Hematopoietic multipotent progenitor cell (in vitro differentiated cells): Measurements from ENCODE around the gene LYPD6B. TPM values are rescaled to one million over a fixed set of nuclear protein-coding genes. Genes with fewer than 3 reads are reported as not detected.

ENCODE experiments used
- DNase-seq, 3 donors: peaks; one replicate each; pipeline ENCODE4 v3.0.0-alpha.2; 2011 to 2015; ENCODE audit warnings: low read depth in 2 of 3, low spot score in 2 of 3
- total RNA-seq: library from RNA; depleted of rRNA; stranded (reverse); fragments of >200 nt; gene quantifications from one replicate; pipeline ENCODE4 v1.2.3, GENCODE V29; 2012

The LYPD6B gene
- total RNA-seq, 1 donor = 0.81 TPM

DNA sequence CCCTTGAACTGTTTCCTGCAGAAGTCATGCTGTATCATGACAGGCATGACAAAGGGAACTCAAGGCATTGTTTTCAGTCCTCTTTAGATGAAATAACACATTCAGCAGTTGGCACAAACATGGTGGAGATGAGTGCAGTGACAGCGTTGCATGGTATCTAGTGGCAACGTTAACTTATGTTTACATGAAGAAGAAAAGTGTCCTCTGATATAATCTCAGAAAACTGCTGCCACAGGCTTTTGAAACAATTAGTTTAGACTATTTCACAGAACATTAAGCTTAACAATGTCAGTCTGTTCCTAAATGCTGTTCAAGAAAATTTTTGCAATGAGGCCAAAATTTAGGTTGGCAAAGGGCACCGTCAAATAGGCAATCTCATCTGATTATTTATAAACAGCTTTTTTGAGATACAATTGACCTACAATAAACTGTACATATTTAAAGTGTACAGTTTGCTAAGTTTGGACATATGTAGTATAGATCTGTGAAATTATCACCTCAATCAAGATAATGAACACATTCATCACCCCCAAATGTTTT lies 64.7 kb downstream of the LYPD6B start:
- no peak for DNase-seq

DNA sequence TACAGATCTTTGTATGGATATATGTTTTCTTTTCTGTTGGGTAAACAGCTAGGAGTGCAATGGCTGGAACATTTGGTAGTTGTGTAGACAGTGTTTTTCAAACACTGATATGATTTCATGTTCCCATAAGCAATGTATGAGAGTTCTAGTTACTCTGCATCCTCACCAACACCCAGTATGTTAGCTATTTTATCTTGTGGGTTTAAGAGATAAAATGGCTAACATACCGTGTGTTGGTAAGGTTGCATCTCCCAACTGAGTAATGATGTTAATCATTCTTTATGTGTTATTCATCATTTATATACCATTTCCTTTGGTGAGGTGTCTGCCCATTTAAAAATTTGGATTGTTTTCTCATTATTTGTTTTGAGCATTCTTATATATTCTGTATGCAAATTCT lies 65.7 kb downstream of the LYPD6B start:
- DNase-seq = no peak

DNA sequence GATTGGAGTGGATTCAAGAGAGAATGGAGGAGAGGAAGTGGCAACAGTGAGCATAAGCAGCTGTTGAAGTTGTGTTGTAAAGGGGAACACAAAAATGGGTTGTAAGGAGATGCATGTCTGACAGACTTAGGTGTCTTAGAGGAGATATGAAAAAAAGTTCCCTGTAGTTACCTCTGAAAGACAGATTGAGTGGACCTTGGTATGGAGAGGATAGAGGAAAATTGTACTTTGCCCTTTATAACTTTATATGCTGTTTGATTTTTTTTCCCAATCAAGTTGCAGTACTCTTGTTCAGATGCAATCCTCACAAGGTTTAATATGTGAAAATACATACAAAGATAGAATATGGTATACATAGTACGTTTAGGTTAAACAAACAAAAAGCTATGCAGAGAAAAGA lies 73.6 kb downstream of the LYPD6B start:
- no peak for DNase-seq

DNA sequence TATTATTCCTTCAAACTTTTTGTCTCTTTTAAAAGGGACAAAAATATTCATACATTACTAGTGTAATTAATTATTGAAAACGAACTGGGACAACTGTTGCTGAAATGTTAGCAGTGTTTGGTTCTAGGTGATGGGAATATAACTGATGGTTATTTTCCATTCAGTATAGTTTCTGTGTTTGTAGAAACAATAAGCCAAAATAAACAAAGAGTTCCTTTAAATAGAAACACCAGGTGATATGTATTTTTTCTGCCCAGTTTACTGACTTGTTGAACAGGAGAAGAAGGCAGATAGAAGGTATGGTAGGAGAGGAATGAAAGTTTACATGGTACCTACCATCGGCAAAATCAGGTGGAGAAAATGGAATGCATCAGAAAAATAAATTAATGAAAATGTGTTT lies 74.2 kb downstream of the LYPD6B start:
- DNase-seq = no peak

DNA sequence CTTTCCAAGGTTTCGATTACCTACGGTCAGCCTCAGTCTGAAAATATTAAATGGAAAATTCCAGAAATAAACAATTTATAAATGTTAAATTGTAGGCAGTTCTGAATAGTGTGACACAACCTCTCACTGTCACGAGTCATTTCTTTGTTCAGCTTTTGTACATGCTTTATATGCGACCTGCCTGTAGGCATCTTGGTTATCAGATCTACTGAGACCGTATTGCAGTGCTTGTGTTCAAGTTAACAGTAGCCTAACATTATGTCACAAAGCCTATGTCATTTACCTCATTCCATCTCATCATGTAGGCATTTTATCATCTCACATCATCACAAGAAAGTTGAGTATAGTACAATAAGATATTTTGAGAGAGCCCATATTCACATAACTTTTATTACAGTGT lies 77.3 kb downstream of the LYPD6B start:
- no peak for DNase-seq

DNA sequence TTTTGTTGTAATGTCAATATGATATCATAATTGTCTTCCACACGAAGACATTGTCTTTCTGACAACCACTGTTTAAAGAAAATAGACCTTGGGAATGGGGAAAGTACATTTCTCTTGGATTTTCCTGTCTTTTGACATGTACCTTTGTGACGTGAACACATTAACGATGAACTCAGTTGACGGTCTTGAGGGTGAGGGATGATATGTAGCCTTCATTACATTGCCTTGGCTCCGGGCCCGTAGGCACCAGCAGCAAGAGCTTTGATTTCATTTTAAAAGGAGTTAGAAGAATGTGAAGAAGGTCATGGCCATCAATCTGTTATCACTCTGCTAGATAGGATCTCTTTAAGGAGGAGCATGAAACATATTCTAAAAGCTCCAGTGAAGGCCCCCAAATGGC lies 80.9 kb downstream of the LYPD6B start:
- no peak for DNase-seq

DNA sequence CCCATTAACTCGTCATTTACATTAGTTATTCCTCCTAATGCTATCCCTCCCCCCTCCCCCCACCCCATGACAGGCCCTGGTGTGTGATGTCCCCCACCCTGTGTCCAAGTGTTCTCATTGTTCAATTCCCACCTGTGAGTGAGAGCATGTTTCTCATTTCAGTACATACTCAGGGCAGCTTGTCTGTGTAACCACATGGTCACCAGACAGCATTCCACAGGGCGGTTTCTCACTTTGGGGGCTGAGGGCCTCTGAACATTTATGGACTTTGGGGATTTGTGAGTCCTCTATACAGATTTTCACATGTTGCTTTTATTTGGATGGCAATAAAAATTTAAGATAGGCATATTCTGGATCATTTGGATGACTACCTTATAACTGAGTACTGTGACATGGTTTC lies 84.0 kb downstream of the LYPD6B start:
- no peak for DNase-seq

DNA sequence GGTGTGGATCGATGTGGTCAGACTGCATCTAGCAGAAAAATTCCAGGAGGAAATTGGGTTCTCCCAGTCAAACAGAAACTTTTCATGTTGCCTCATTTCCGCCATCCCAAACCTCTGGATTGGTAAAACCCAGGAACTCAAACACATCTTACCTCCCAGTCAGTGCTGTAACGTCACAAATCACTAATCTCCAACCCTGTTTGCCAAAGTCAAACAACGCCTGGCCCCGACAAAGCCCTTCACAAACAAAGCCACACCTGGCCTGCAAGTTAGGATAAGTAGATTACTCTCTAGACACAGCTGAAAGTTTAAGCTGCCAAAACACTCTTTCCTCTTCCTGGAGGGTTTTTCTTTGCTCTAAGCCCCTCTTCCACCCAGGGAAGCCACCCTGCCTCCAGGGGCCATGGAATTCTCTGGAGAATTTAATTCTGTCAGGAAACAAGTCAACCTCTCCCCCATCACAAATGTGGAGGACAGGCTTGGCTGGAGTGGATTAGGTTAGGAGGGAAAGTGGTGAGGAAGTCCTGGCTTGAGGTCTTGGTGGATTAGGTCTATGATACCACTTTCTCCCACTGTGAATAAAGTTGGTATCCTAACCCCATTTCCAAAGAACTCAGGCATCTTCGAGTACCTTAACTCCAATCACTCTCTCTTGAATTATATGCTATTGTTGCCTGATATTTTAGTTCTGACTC lies 86.7 kb downstream of the LYPD6B start:
- no peak for DNase-seq

DNA sequence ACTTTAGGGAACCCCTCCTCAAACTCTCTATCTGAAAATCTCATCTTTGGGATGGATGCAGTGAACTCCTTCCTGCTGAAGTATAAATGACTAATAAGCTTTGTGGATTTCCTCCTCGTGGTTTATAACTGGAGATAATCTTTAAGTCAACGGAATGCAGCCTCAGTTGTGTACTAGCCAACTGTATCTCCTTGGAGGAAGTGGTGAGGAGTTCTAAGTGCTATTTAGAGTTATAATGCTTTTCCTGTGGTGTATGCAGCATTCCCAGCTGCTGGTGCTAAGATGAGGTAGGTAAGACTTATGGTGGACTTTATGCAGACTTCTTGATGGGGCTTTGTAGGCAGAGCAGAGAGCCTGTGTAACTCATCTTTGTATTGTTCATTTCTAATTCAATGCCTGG lies 90.9 kb downstream of the LYPD6B start:
- no peak for DNase-seq

DNA sequence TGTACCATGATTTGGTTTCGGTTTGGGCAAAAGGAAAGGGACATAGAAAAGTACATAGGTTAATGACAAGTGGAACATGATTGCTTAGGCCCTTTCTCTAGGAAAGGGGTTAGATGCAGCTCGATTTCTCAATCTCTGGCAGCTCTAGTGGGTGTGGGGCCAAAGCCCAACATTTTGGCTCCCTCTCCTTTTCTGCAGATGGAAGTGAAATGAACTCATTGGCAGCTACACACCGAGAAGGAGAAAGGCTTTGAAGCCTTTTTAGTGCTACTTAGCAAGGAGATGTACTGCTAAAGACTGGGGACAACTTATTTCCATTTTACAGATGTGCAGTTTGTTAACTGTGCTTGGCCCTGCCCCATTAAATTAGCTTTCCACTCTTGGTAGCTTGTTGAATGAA lies 93.8 kb downstream of the LYPD6B start:
- no peak for DNase-seq

DNA sequence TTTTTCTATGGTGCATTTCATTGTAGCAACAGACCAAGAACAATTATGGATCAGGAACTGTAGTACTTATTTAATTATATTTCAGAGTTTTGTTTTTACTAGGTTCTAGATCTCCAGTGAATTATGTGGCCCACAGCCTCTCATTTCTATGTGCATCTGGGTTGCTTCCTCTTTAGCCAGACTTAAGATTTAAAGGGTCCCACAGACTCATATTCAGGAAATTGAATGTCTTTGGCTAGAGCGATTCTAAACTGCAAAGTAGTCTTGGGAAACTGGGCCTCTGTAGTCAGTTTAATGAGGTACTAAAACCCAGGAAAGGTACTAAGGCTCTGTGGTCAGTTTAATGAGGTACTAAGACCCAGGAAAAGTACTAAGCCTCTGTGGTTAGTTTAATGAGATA lies 94.4 kb downstream of the LYPD6B start:
- peak in 1 of 3 donors; percentile 48 for DNase-seq

DNA sequence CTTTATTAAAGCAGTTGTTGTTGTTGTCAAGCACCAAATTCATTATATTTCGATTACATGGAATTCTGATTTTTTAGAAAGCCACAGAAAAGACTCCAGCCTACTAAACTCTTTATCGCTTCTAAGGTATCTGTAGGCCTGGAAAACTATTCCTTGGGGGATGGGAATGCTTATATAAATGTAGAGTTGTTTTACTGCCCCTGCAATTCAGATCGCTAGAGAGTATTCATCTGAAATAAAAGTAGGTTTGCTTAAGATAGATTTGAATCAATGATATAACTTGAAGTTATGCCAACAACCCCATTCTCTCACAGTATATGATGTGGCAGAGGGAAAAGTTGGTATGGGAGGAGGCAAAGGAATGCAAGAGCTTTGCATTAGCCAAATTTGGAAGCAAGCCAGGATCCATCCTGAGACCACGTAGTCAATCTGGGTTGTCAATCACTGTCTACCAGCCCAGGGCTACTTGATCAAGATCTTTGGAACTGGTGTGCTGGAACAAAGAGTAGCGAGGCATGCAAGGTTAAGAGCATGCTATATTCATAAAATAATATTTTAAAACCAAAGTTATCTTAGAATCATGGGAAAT lies 95.9 kb downstream of the LYPD6B start:
- DNase-seq = no peak

DNA sequence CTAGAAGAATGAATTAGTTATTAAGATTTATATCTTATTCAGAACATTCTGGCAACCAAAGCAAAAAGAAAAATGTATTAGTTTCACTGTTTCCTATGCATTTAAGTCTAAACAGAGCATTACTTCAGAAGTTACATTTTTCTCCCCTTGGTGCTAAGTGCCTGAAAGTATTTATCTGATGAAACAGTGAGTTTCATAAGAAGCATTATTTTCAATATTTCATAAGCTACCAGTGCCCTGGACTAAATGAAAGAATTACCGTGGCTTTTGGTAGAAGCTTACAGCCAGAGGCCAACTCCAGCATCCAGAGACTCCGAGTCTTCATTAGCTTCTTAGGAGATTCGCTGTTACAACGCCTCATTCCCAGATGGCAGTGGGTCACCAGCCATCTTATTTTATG lies 97.6 kb downstream of the LYPD6B start:
- DNase-seq = no peak

DNA sequence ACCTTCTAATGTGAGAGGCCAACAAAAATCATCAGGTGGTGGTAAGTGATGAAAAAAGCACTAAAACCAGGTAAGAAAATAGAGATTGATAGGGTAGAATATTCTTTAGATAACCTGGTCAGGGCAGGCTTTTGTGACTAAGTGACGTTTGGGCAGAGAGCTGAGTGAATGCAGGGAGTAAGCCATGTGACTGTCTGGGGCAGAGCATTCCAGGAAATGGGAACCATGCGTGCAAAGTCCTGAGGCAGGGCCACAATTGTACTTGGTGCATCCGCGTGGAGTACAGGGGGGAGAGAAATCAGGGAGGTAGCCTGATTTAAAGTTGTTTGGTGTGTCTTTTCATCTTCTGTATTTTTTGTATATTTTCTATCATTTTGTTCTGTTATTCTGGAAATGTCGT lies 102.5 kb downstream of the LYPD6B start:
- DNase-seq = no peak

DNA sequence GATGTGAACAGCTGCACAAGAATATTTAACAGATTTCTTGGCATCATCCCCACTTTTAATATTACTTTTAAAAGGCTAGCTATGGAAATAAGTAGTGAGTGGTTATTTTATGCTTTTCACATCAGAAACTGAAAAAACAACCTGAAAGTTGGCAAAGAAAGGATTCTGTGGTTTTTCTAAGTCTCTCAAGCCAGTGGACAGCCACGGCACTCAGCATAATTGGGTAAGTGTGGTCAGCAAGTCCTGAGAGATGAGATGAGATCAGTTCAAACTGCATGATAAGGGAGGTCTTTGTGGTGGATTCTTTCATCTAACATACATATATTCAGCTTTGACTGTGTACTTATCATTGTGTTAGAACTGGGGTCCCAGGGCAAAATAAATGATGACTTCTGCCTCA lies 105.2 kb downstream of the LYPD6B start:
- no peak for DNase-seq

DNA sequence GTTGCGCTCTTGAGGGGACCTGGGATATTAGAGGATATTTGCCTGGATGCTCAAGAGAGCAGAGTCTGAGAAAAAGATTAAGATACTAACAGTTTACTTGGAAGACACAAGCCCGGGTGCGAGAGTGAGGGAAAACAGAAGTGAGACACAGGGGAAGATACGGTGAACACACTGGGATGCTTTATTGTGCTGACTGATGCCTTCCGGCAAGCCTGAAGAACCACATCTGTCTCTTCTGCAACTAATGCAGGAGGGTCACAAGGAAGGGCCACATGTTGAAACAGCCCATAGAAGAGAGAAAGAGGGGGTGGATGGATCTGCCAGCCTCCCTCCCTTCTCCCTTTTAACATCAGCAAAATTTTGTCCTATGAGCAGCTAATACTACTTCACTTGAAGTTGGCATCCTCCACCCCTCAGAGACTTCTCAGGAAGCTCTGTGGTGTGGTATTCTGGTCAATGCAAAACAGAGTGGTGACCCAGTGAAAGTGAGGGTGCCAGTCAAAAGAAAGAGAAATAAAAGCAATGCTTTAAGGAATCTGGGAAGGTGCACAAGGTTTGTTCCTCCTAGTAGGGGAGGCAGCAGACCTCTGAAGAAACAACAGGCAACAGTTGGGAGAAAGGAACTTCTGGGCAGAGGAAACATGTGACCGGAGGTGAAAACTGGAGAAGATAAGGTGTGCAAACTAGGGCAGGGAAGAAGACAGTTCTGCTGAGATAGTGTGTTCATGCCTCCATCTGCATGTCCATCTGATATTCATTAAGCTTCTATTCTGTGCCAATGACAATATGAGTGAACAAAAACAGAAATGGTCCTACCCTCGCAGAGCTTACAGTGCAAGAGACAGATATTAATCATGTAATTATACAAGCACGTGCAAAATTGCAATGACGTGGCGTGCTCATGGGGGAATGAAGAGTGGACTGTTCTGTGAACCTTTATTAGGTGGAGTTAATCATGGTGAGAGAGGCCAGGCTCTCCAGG lies 107.1 kb downstream of the LYPD6B start:
- DNase-seq = no peak

DNA sequence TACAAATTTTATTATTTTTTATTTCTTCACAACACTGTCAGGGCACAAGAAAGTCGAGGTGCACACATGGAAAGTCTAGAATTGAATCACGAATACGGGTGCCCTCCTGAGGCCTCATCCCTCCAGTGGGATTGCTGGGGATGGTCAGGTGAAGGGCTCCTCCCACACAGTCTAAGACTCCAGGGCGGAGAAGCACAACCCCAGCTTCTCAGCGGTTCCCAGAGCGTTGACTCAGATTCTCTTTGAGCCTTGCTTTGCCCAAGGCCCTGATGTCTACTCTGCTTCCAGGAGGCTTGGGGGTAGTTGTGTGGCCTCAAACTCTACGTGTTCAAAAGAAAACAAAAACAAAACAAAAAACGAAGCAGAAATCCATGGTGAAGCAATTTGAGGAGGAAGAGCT lies 108.4 kb downstream of the LYPD6B start:
- no peak for DNase-seq

DNA sequence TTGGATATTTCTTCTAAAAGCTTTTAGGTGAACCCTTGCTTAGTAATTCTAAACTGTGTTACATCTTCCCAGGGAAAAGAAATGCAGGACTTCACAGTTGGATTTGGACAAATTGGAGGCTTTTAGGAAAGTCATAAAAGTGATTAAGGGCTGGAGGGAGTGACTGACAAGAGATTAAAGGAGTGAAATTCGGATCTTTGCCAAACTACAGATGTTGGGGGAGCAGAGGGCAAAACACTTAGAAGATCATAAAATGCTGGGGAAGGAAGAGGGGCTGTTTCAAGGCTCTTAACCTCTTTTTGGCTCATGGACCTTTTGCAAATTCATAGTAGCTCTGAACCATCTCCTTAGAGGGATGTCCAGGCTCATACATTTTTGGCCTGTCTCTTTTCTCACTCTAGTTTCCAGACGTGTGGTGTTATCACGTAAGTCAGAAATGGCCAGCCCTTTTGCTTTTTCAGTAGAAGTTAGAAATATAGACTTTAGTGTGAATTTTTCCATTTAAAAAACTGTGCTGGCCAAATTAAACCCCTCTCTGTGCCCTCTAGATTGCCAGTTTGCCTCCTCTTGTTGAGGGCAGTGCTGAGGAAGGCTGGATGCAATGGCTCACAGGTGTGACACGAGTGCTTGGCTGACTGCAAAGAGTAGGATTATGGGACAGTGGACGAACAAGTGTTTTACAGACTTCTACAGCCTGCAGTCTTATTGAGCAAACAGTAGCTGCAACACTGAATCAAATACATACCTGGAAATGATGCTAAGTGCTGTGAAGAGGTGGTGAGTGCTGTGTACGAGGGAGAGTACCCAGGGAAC lies 109.9 kb downstream of the LYPD6B start:
- no peak for DNase-seq

DNA sequence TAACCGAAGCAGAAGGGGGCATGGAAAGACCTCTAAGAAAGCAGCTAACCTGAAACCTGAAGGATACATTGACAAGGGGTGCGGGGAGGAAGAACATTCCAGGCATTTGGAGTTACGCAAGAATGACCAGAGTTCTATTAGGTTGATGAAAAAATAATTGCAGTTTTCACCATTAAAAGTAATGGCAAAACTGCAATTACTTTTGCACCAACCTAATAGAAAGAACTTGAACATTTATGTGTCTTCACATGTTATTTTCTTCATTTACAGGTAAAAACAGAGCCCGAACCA lies 110.5 kb downstream of the LYPD6B start:
- DNase-seq = no peak

DNA sequence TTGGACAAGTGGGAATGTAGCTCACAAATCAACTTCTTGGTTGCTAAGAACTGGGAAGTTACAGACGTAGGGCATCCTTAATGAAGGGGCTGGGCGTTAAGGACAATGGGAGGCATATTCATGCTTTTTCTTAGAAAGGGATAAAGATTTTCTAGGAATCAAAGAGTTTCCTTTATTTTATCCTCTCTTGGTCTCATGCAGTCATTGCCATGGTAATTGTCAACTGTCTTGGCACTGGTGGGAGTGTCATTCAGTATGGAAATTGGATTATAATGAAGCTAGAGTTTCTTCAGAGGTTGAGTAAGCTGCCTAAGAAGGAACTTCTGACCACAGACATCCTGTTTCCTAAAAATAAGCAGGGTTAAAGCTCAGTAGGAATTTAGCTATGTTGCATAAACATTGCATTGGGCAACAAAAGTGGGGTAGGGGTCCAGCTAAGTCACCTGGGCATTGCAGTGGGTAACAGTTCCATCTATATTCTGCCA lies 114.0 kb downstream of the LYPD6B start:
- no peak for DNase-seq
